Endothelial cell (in vitro differentiated cells): ENCODE results near the gene LRP5. TPM values are rescaled to one million over a fixed set of nuclear protein-coding genes. Genes with fewer than 3 reads are reported as not detected.
A peak's percentile ranks its signal among the peaks of the same experiment; 100 is the strongest.
"Not testable (repeated sequence)": the region's sequence is repeated elsewhere in the genome, so short reads cannot be mapped to it uniquely, and the experiment has no call there.

Source experiments
- DNase-seq: peaks from one replicate; pipeline ENCODE4 v3.0.0; 2021; ENCODE audit warnings: low spot score
- H3K27ac Mint-ChIP-seq: one replicate; pipeline ENCODE4 v1.8.0; 2021; ENCODE audit warnings: mixed read lengths, inconsistent platforms; ENCODE audit not compliant: unreplicated experiment
- H3K27me3 Mint-ChIP-seq: one replicate; pipeline ENCODE4 v1.8.0; 2021; ENCODE audit warnings: mild to moderate bottlenecking, moderate library complexity, mixed read lengths, inconsistent platforms; ENCODE audit not compliant: unreplicated experiment
- H3K36me3 Mint-ChIP-seq: one replicate; pipeline ENCODE4 v1.8.0; 2021; ENCODE audit warnings: mild to moderate bottlenecking, low read depth, mixed read lengths, inconsistent platforms; ENCODE audit not compliant: unreplicated experiment
- H3K4me1 Mint-ChIP-seq: one replicate; pipeline ENCODE4 v1.8.0; 2021; ENCODE audit warnings: mild to moderate bottlenecking, mixed read lengths, inconsistent platforms; ENCODE audit not compliant: unreplicated experiment
- H3K4me3 Mint-ChIP-seq: one replicate; pipeline ENCODE4 v1.8.0; 2021; ENCODE audit warnings: mild to moderate bottlenecking, mixed read lengths, inconsistent platforms; ENCODE audit not compliant: unreplicated experiment
- H3K9me3 Mint-ChIP-seq: one replicate; pipeline ENCODE4 v1.8.0; 2021; ENCODE audit warnings: mixed read lengths, inconsistent platforms; ENCODE audit not compliant: unreplicated experiment
- total RNA-seq: library from RNA; stranded (reverse); fragmentation: NEBNext Ultra II Directional; extraction: Animal tissue kit (Norgen Biotek cat#: 25700); gene quantifications from one replicate; pipeline ENCODE4 v1.2.1, GENCODE V29; 2021; ENCODE audit not compliant: unreplicated experiment
- TF ChIP-seq, protein P1 (sequence below): fragments of 200-600 bp; sonication (generic); IDR thresholded peaks from one replicate; pipeline ENCODE4 v1.5.0; 2021; ENCODE audit warnings: antibody characterized with exemption; ENCODE audit not compliant: unreplicated experiment

Gene LRP5
- total RNA-seq, 1 donor from 2014 or later = 72.3 TPM

DNA sequence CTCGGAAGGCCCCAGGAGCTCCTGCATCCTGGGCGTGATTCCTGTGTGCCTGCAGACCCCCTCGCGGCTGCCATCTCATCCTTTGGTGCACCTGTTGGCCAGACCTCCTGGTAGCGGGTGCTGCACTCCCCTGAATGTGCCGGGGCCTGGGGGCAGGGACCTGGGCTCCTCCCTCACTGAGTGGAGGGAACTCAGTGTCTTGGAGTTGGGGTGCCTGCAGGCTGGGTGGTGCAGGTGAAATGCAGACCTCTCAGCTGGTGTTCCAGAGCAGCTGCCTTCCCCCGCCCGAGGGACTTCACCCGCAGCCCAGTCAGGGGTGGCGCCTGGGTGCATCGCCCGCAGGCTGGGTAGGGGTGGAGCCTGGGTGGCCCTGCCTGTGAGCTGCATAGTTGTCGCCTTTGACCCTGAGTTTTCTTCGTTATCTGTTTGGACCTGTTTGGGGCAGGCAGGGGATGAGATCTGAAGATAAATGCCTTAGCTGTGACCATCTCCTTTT, 31.4 kb downstream of the LRP5 start:
- H3K27me3 Mint-ChIP-seq = peaks cover 7% of the 10 kb centered on the region
- H3K9me3 Mint-ChIP-seq = no peaks in the 10 kb centered on the region
- peaks cover 19% of the 10 kb centered on the region for H3K4me1 Mint-ChIP-seq
- DNase-seq = no peak
- TF ChIP-seq, protein P1, sequence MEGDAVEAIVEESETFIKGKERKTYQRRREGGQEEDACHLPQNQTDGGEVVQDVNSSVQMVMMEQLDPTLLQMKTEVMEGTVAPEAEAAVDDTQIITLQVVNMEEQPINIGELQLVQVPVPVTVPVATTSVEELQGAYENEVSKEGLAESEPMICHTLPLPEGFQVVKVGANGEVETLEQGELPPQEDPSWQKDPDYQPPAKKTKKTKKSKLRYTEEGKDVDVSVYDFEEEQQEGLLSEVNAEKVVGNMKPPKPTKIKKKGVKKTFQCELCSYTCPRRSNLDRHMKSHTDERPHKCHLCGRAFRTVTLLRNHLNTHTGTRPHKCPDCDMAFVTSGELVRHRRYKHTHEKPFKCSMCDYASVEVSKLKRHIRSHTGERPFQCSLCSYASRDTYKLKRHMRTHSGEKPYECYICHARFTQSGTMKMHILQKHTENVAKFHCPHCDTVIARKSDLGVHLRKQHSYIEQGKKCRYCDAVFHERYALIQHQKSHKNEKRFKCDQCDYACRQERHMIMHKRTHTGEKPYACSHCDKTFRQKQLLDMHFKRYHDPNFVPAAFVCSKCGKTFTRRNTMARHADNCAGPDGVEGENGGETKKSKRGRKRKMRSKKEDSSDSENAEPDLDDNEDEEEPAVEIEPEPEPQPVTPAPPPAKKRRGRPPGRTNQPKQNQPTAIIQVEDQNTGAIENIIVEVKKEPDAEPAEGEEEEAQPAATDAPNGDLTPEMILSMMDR = no peak
- H3K36me3 Mint-ChIP-seq = peaks cover 7% of the 10 kb centered on the region
- H3K4me3 Mint-ChIP-seq = no peak overlapping the region
- no peak overlapping the region for H3K27ac Mint-ChIP-seq

DNA sequence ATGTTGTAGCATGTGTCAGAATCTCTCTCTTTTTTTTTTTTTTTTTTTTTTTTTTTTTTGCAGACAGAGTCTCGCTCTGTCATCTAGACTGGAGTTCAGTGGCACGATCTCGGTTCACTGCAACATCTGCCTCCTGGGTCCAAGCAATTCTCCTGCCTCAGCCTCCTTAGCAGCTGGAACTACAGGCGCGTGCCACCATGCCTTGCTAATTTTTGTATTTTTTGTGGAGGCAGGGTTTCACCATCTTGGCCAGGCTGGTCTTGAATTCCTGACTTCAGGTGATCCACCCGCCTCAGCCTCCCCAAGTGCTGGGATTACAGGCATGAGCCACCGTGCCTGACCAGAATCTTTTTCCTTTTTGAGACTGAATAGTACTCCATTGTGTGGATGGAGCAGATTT, 32.4 kb downstream of the LRP5 start:
- H3K4me3 Mint-ChIP-seq = peak overlapping the region; percentile 38
- not testable (repeated sequence) for H3K27ac Mint-ChIP-seq, DNase-seq, H3K27me3 Mint-ChIP-seq, H3K36me3 Mint-ChIP-seq, H3K9me3 Mint-ChIP-seq
- H3K4me1 Mint-ChIP-seq = peaks cover 19% of the 10 kb centered on the region

DNA sequence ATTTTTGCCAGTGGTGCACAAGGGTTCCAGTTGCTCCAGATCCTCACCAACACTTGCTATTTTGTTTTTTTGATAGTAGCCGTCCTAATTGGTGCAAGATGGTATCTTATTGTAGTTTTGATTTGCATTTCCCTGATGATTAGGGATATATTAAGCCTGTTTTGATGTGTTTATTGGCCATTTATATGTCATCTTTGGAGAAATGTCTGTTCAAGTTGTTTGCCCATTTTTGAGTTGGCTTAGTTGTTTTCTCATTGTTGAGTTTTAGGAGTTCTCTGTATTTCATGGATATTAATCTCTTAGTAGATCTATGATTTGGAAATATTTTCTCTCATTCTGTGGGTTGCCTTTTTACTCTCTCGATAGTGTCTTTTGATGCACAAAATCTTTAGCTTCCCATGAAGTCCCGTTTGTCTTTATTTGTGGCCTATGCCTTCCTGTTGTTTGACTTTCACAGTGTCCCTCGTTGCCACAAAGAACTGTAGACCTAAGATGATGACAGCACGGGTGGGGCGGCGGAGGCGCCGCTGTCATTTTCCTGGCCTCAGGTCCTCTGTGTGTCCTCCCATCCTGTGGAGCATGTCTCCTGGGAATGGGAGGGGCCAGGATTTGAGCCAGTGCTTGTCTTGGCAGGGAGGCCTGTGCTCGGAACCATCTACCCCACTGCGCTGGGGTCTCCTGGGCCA, 33.5 kb downstream of the LRP5 start:
- no peak for DNase-seq
- TF ChIP-seq, protein P1 = no peak
- Mint-ChIP-seq H3K4me3 (no peak overlapping the region), H3K27ac (no peak overlapping the region), H3K36me3 (peaks cover 12% of the 10 kb centered on the region), H3K27me3 (peaks cover 13% of the 10 kb centered on the region), H3K9me3 (no peaks in the 10 kb centered on the region), H3K4me1 (peaks cover 15% of the 10 kb centered on the region)

DNA sequence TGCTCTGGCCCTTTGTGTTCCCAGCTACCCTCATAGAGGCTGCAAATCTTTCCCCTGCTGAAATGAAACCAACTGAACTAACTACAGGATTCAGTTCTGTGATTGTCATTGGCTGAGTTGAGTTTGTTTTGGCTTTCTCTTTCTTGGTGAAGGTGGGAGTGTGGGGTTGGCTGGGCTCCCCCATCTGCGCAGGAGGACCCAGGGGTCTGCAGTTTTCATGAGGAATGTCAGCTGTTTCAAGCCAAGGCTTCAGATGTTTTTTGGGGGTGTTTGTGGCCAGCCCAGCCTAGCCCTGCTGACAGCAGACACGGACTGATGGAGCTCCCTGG, 34.0 kb downstream of the LRP5 start:
- Mint-ChIP-seq H3K27me3 (peaks cover 13% of the 10 kb centered on the region), H3K4me1 (peaks cover 12% of the 10 kb centered on the region), H3K9me3 (no peaks in the 10 kb centered on the region), H3K4me3 (no peak overlapping the region), H3K36me3 (peaks cover 13% of the 10 kb centered on the region), H3K27ac (no peak overlapping the region)
- DNase-seq = no peak
- TF ChIP-seq, protein P1 = no peak

DNA sequence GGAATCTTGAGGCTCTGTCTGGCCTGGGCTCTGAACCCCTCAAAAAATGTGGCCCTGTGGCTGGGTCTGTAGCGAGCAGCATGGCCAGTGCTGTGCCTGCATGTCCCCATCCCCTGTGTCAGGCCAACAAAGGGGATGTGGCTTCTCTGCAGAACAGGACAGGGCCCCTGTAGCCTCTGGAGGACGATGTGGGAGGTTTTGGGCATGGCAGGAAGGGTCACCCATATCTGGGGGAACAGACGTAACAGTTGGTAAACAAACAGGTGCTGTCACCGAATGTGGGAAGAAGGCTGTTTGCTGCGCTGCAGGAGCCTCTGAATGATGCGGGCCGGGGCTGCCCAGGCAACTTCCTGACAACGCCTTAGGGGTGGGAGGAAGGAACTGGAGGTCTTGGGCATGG, 35.0 kb downstream of the LRP5 start:
- Mint-ChIP-seq H3K9me3 (no peaks in the 10 kb centered on the region), H3K27me3 (peaks cover 17% of the 10 kb centered on the region), H3K27ac (no peak overlapping the region), H3K36me3 (peaks cover 22% of the 10 kb centered on the region), H3K4me1 (peaks cover 4% of the 10 kb centered on the region), H3K4me3 (no peak overlapping the region)
- no peak for DNase-seq
- TF ChIP-seq, protein P1 = no peak
